Fibroblast of pulmonary artery (primary cell): Measurements from ENCODE around the gene MEGF11.

Experiments used
- DNase-seq: peaks from one replicate; pipeline ENCODE4 v3.0.0-alpha.2; 2010; ENCODE audit warnings: low read depth
- H3K4me3 ChIP-seq: replicated peaks from 2 replicates; pipeline ENCODE4 v1.5.1; 2011; ENCODE audit warnings: low read depth, mild to moderate bottlenecking, control low read depth, low read length, moderate library complexity
- TF ChIP-seq, protein P1 (sequence below): IDR thresholded peaks from 2 replicates; pipeline ENCODE4 v1.5.1; 2011; ENCODE audit warnings: mild to moderate bottlenecking, control low read depth, low read length, inconsistent platforms; ENCODE audit errors: missing control alignments

MEGF11 gene

GRCh38 chr15:66184936-66185790 lies 68.4 kb downstream of the MEGF11 start:
- no peak overlapping the region for H3K4me3 ChIP-seq
- TF ChIP-seq, protein P1, sequence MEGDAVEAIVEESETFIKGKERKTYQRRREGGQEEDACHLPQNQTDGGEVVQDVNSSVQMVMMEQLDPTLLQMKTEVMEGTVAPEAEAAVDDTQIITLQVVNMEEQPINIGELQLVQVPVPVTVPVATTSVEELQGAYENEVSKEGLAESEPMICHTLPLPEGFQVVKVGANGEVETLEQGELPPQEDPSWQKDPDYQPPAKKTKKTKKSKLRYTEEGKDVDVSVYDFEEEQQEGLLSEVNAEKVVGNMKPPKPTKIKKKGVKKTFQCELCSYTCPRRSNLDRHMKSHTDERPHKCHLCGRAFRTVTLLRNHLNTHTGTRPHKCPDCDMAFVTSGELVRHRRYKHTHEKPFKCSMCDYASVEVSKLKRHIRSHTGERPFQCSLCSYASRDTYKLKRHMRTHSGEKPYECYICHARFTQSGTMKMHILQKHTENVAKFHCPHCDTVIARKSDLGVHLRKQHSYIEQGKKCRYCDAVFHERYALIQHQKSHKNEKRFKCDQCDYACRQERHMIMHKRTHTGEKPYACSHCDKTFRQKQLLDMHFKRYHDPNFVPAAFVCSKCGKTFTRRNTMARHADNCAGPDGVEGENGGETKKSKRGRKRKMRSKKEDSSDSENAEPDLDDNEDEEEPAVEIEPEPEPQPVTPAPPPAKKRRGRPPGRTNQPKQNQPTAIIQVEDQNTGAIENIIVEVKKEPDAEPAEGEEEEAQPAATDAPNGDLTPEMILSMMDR, result no peak
- DNase-seq, result peak; percentile 40

DNA sequence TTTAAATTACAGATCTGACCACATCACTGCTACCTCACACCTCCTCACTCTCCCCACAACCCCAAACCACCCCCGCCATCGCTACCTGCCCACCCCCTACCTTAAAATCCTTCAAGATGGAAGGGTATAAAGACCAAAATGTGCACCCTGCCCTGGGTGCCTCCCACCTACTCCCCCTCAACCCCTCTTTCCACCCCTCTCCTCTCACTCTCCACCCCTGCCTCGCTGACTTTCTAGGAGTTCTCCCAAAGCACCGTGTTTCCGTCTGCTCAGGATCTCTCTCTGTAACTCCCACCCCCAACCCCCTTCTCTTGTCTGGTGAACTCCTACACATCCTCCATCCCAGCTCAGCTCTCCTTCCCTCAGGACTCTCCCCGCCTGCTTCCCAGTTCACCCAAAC lies 69.1 kb downstream of the MEGF11 start:
- no peak overlapping the region for H3K4me3 ChIP-seq
- no peak for DNase-seq

GRCh38 chr15:66180531-66181097 lies 72.9 kb downstream of the MEGF11 start:
- TF ChIP-seq, protein P1, result no peak
- DNase-seq, result no peak
- no peak overlapping the region for H3K4me3 ChIP-seq

More for the DNA sequence above, 69.1 kb downstream of the MEGF11 start:
- TF ChIP-seq, protein P1, result no peak

- no peak for DNase-seq
- TF ChIP-seq, protein P1, result no peak
- H3K4me3 ChIP-seq, result no peak overlapping the region
These were observed 75.0 kb downstream of the MEGF11 start for GRCh38 chr15:66178531-66178910.

GRCh38 chr15:66172324-66172980 lies 81.1 kb downstream of the MEGF11 start:
- no peak overlapping the region for H3K4me3 ChIP-seq
- DNase-seq, result no peak
- TF ChIP-seq, protein P1, result no peak

DNA sequence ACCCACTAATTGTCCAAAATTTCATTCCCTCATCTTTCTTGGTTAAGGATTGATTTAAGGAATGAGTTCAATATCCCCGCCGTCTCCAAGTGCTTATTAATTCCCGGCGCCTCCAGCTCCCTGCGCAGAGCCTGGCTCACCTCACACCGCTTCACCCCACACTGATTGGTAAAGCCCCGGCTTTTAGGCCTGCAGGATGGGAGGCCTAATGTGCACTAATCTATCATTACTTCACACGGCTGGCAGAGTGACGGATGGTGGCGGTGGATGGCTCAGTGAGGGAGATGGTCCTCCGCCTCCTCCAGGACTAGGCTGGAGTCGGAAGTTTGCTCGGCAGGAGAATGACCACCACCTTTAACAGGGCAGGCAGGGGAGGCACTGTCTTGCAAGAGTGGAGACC lies 81.7 kb downstream of the MEGF11 start:
- no peak overlapping the region for H3K4me3 ChIP-seq
- TF ChIP-seq, protein P1, result no peak
- DNase-seq, result no peak
